Measurements from ENCODE around the gene HAUS6. TPM values are rescaled to one million over a fixed set of nuclear protein-coding genes. Genes with fewer than 3 reads are reported as not detected.

The HAUS6 gene
- total RNA-seq, 1 donor from 2014 or later = 8.6 TPM

- H3K4me3 Mint-ChIP-seq (ENCODE audit: unreplicated experiment) = no peak overlapping the region
- no peaks in the 10 kb centered on the region for H3K9me3 Mint-ChIP-seq (ENCODE audit: unreplicated experiment)
- peak; percentile 43 for TF ChIP-seq CTCF (IDR thresholded peaks at IDR 0.05)
- H3K4me1 Mint-ChIP-seq (ENCODE audit: unreplicated experiment) = peaks cover 4% of the 10 kb centered on the region
- H3K36me3 Mint-ChIP-seq (ENCODE audit: unreplicated experiment) = peaks cover 14% of the 10 kb centered on the region
- H3K27ac Mint-ChIP-seq (ENCODE audit: unreplicated experiment) = no peak overlapping the region
- no peaks in the 10 kb centered on the region for H3K27me3 Mint-ChIP-seq (ENCODE audit: unreplicated experiment)
- no peak for DNase-seq (ENCODE audit: extremely low spot score, unreplicated experiment)
These were observed 17.4 kb downstream of the HAUS6 start for GRCh38 chr9:19085295-19085694.

GRCh38 chr9:19074836-19075235 is 27.9 kb downstream of the HAUS6 start:
- no peak overlapping the region for H3K27ac Mint-ChIP-seq (ENCODE audit: unreplicated experiment)
- peaks cover 47% of the 10 kb centered on the region for H3K36me3 Mint-ChIP-seq (ENCODE audit: unreplicated experiment)
- H3K9me3 Mint-ChIP-seq (ENCODE audit: unreplicated experiment) = no peaks in the 10 kb centered on the region
- no peak for DNase-seq (ENCODE audit: extremely low spot score, unreplicated experiment)
- no peaks in the 10 kb centered on the region for H3K27me3 Mint-ChIP-seq (ENCODE audit: unreplicated experiment)
- H3K4me3 Mint-ChIP-seq (ENCODE audit: unreplicated experiment) = no peak overlapping the region
- no peaks in the 10 kb centered on the region for H3K4me1 Mint-ChIP-seq (ENCODE audit: unreplicated experiment)
- no peak for TF ChIP-seq CTCF (IDR thresholded peaks at IDR 0.05)

GRCh38 chr9:19074229-19074628 is 28.5 kb downstream of the HAUS6 start:
- no peak overlapping the region for H3K4me3 Mint-ChIP-seq (ENCODE audit: unreplicated experiment)
- no peak for TF ChIP-seq CTCF (IDR thresholded peaks at IDR 0.05)
- H3K9me3 Mint-ChIP-seq (ENCODE audit: unreplicated experiment) = no peaks in the 10 kb centered on the region
- no peak overlapping the region for H3K27ac Mint-ChIP-seq (ENCODE audit: unreplicated experiment)
- no peaks in the 10 kb centered on the region for H3K27me3 Mint-ChIP-seq (ENCODE audit: unreplicated experiment)
- H3K36me3 Mint-ChIP-seq (ENCODE audit: unreplicated experiment) = peaks cover 51% of the 10 kb centered on the region
- no peaks in the 10 kb centered on the region for H3K4me1 Mint-ChIP-seq (ENCODE audit: unreplicated experiment)
- no peak for DNase-seq (ENCODE audit: extremely low spot score, unreplicated experiment)

GRCh38 chr9:19057033-19057432 is 45.7 kb downstream of the HAUS6 start:
- Mint-ChIP-seq H3K4me1 (ENCODE audit: unreplicated experiment) (peaks cover 4% of the 10 kb centered on the region), H3K4me3 (ENCODE audit: unreplicated experiment) (no peak overlapping the region), H3K9me3 (ENCODE audit: unreplicated experiment) (no peaks in the 10 kb centered on the region), H3K36me3 (ENCODE audit: unreplicated experiment) (peaks cover 40% of the 10 kb centered on the region), H3K27ac (ENCODE audit: unreplicated experiment) (no peak overlapping the region), H3K27me3 (ENCODE audit: unreplicated experiment) (no peaks in the 10 kb centered on the region)
- TF ChIP-seq CTCF (IDR thresholded peaks at IDR 0.05) = no peak
- DNase-seq (ENCODE audit: extremely low spot score, unreplicated experiment) = no peak

- no peak for TF ChIP-seq CTCF (IDR thresholded peaks at IDR 0.05)
- no peak for DNase-seq (ENCODE audit: extremely low spot score, unreplicated experiment)
- Mint-ChIP-seq H3K27ac (ENCODE audit: unreplicated experiment) (peak overlapping the region; percentile 99), H3K27me3 (ENCODE audit: unreplicated experiment) (no peaks in the 10 kb centered on the region), H3K4me1 (ENCODE audit: unreplicated experiment) (peaks cover 35% of the 10 kb centered on the region), H3K36me3 (ENCODE audit: unreplicated experiment) (peaks cover 9% of the 10 kb centered on the region), H3K4me3 (ENCODE audit: unreplicated experiment) (peak overlapping the region; percentile 96), H3K9me3 (ENCODE audit: unreplicated experiment) (no peaks in the 10 kb centered on the region)
These were observed 51.8 kb downstream of the HAUS6 start for GRCh38 chr9:19050637-19051591.

All from osteocyte (in vitro differentiated cells).